HG03571 (cell line): Measurements from ENCODE around the gene ACIN1.

ENCODE experiments used
- ATAC-seq: cut with Tn5 transposase; IDR thresholded peaks from one replicate; pipeline ENCODE4 v1.9.1; 2021; ENCODE audit not compliant: unreplicated experiment

Gene ACIN1

GRCh38 chr14:23086565-23086964, 8.4 kb downstream of the ACIN1 start:
- no peak for ATAC-seq

- no peak for ATAC-seq
These were observed 9.5 kb downstream of the ACIN1 start for GRCh38 chr14:23085458-23085857.

- no peak for ATAC-seq
These were observed 14.5 kb downstream of the ACIN1 start for GRCh38 chr14:23080474-23080873.

- no peak for ATAC-seq
These were observed 15.2 kb downstream of the ACIN1 start for GRCh38 chr14:23079716-23080115.

- ATAC-seq: no peak
These were observed 16.2 kb downstream of the ACIN1 start for GRCh38 chr14:23078692-23079116.

GRCh38 chr14:23077962-23078361, 17.0 kb downstream of the ACIN1 start:
- no peak for ATAC-seq

- ATAC-seq: no peak
These were observed 18.0 kb downstream of the ACIN1 start for GRCh38 chr14:23076785-23077408.

DNA sequence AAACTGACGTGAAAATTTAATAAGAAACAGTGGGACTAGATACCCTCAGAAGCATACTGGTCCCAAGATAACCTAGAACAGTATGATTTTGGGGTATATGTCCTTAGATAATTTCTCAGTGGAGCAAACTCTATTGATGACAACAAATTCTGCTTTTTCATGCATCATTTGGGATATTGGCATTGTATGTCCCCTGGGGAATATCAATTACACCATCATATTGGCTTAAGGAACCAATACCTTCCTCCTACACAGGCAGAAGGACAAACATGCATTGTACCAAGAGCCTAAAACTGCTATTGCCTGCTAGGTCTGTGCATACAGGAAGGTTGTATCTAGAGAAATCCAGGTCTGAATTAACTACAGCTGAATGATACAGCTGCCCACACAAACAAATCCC, 20.0 kb downstream of the ACIN1 start:
- ATAC-seq: no peak

DNA sequence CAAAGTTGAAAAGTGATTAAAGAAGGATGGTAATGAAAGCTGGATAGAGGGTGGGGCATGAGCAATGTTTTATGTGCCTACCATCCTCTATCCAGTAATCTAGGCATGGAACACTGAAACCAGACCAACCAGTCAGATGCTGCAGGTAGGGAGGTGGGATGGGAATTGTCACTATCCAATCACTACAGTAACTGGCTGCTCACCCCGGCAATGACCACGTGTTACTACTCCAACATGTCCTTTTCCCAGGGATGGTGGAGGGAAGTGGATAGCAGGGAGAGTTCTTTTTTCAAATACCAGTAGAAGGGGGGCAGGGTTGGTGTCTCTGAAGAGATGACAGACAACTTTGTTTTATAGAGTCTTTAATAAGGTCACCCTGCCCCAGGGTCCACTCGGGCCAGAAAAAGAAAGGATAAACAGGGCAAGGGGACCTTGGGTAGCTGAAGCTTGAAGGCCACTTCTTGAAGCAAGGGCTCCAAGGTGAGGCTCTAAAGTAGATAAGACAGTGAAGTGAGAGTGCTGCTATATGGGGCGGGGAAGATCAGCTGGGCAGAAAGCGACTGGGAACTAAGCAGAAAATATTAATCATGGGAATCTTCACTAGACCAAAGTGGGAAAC, 22.9 kb downstream of the ACIN1 start:
- no peak for ATAC-seq

DNA sequence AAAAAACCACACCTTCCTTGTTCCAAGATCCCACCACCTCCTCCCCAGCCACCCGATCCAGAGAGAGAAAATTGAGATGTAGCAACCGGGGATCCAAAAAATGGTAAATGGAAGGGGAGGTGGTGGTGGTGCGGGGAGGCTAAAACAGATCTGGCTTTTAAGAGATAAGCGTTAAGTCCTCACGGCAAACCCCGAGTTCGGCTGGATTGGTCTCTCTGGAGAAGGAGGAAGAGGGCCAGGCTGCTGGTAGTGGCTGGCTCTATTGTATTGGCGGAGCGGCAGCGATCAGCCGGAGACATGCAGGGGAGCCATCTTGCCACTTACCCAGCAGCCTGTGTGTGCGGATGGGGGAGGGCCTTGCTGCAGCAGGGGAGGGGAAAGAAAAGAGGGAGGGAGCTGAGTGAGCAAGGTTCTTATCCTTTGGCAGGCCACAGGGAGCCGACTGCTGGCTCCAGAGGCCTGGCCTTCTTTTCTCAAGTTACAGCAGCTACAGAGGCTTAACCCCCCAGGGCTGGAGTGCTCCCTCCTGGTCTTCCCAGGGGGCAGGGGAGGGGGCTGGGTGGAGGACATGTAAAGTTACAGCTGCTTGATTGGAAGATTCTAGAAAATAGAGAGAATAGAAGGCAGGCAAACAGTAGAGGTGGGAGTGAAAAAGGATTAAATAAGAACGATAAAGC, 23.6 kb downstream of the ACIN1 start:
- peak; percentile 76 for ATAC-seq

DNA sequence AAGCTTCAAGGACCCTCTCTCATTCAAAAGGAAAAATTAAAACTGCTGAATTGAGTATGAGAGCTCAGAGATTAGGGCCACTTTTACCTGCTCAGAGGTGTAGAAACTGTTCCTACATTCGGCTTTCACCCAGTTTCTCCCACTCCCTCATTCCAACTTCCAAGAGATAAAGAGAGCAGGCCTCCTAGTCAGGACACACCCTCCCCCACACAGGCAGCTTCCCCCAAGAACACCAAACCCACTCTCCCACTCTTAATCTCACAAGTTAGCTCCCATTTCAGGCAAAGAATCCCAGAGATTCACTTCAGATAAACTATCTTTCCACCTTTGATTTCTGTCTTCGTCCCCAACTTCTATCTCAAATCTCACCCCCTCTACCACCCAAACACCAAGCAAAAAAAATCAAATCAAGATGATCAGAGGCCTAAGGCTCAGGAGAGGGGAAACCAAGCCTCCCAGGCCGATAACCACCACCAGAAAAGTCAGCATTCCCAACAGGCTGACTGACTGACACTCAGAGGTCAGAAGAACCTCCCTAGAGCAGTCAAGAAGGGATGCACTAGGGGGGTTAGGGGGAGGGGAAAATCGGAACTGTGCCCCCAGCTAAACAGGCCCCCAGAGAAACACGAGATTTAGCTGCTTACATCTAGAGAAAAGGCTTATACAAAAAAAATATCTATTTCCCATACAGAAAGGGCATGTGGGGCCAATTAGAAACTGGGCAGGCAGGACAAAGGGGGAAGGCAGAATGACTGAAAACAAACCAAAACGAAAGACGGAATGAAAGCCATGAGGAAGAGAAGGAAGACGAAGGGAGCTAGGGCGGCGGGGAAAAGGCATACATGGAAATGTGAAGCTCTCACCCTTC, 24.4 kb downstream of the ACIN1 start:
- no peak for ATAC-seq

GRCh38 chr14:23069413-23069806, 25.5 kb downstream of the ACIN1 start:
- ATAC-seq: peak; percentile 8

DNA sequence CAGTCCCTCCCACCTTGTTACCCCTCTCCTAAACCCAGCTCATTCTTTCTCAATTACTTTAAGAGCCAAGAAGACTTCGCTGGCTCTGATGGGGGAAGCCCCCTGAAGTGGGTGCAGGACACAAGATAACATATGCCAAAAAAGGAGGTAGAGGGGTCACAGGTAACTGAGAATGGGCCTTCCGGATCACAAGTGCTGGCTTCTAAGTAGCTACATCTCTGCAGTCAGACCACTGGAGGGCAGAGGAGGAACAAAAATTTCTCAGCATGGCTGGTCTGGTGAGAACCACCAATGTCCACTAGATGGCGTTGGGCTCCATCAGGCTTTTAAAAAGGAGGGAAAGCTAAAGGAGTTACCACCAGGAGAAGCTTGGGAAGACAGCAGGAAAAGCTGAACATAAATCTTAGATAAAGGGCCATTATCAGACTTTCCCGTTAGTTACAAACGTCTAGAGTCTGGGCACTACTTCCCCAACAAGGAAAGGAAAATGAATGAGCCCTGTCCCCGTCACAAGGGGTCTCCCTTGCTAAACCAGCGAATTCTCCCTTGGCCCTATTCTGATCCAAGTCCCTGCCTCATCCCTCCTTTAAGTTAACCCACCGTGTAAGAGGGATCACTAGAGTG, 26.0 kb downstream of the ACIN1 start:
- peak; percentile 56 for ATAC-seq

GRCh38 chr14:23067847-23068788, 26.8 kb downstream of the ACIN1 start:
- ATAC-seq: no peak

GRCh38 chr14:23066855-23067744, 27.8 kb downstream of the ACIN1 start:
- ATAC-seq: no peak

DNA sequence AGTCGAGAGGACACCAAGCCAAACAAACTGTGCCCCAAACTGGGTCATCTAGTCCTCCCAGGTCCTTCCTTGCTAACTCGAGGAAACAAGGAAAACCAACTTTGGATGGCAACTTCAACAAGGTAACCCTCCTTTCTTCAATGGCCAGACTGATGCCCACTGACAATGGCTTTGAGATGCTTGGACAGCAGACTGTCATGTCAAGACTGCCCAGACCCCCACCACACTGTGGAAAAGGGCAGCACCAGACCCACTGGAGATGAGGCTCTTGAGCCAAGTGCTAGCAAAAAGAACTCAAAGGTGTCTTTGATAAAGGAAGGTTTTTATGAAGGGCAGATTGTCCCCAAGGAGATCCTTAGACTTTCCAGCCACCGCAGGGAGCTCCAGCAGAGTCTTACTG, 28.6 kb downstream of the ACIN1 start:
- ATAC-seq: no peak

- no peak for ATAC-seq
These were observed 31.3 kb downstream of the ACIN1 start for GRCh38 chr14:23063601-23064000.

GRCh38 chr14:23062002-23062401, 32.9 kb downstream of the ACIN1 start:
- ATAC-seq: no peak
